ENCODE results near the gene RNF227. TPM values are rescaled to one million over a fixed set of nuclear protein-coding genes. Genes with fewer than 3 reads are reported as not detected.

The RNF227 gene
- total RNA-seq, 2 experiments from 2014 or later = 3.6 to 3.7 TPM

GRCh38 chr17:7903154-7904103, 12.7 kb downstream of the RNF227 start:
- DNase-seq = no peak
- no peak overlapping the region for H3K4me3 Mint-ChIP-seq
- H3K27me3 Mint-ChIP-seq = no peaks in the 10 kb centered on the region
- no peaks in the 10 kb centered on the region for H3K9me3 Mint-ChIP-seq
- ChIA-PET CTCF (interaction anchor here (1.5 to 1.7 kb wide), 2 partner anchors 10 to 86 kb away, joined by 3 to 6 read pairs; no protein-coding TSS in a partner anchor), POLR2A (no interaction called here)
- peaks cover 91% of the 10 kb centered on the region for H3K36me3 Mint-ChIP-seq (ENCODE audit: low read depth)
- no peaks in the 10 kb centered on the region for H3K4me1 Mint-ChIP-seq
- H3K27ac Mint-ChIP-seq = no peak overlapping the region

GRCh38 chr17:7897773-7898172, 18.3 kb downstream of the RNF227 start:
- Mint-ChIP-seq H3K4me3 (no peak overlapping the region), H3K9me3 (no peaks in the 10 kb centered on the region), H3K27me3 (no peaks in the 10 kb centered on the region), H3K36me3 (ENCODE audit: low read depth) (peaks cover 88% of the 10 kb centered on the region), H3K4me1 (peaks cover 5% of the 10 kb centered on the region), H3K27ac (no peak overlapping the region)
- POLR2A ChIA-PET = interaction anchor here (1.1 to 1.2 kb wide), 2 partner anchors 9 to 12 kb away, joined by 3 read pairs; partner anchors contain the start of gene CHD3
- CTCF ChIA-PET = interaction anchor here (0.6 to 2.5 kb wide), 6 partner anchors 23 to 143 kb away, joined by 3 to 13 read pairs (median 4); partner anchors contain the start of gene NAA38
- DNase-seq = no peak

GRCh38 chr17:7897090-7897489, 19.0 kb downstream of the RNF227 start:
- H3K27me3 Mint-ChIP-seq = no peaks in the 10 kb centered on the region

GRCh38 chr17:7894866-7895265, 21.2 kb downstream of the RNF227 start:
- Mint-ChIP-seq H3K9me3 (no peaks in the 10 kb centered on the region), H3K27me3 (no peaks in the 10 kb centered on the region), H3K27ac (peak overlapping the region; percentile 32), H3K36me3 (ENCODE audit: low read depth) (peaks cover 83% of the 10 kb centered on the region), H3K4me1 (peaks cover 5% of the 10 kb centered on the region), H3K4me3 (no peak overlapping the region)
- ChIA-PET CTCF (interaction anchor here (1.2 kb wide), 1 partner anchor 96 kb away, joined by 3 read pairs; no protein-coding TSS in a partner anchor), POLR2A (no interaction called here)
- DNase-seq = no peak

More at GRCh38 chr17:7897090-7897489, 19.0 kb downstream of the RNF227 start:
- peaks cover 84% of the 10 kb centered on the region for H3K36me3 Mint-ChIP-seq (ENCODE audit: low read depth)
- POLR2A ChIA-PET = no interaction called here
- peaks cover 5% of the 10 kb centered on the region for H3K4me1 Mint-ChIP-seq
- CTCF ChIA-PET = interaction anchor here (1.1 to 2.5 kb wide), 4 partner anchors 34 to 144 kb away, joined by 3 to 13 read pairs (median 6); partner anchors contain the start of gene NAA38
- no peaks in the 10 kb centered on the region for H3K9me3 Mint-ChIP-seq
- H3K27ac Mint-ChIP-seq = no peak overlapping the region
- H3K4me3 Mint-ChIP-seq = no peak overlapping the region
- no peak for DNase-seq

- H3K27me3 Mint-ChIP-seq = no peaks in the 10 kb centered on the region
- CTCF ChIA-PET = no interaction called here
Measured at GRCh38 chr17:7894226-7894625, 21.9 kb downstream of the RNF227 start.

GRCh38 chr17:7893187-7893880, 22.8 kb downstream of the RNF227 start:
- POLR2A ChIA-PET = no interaction called here
- H3K4me3 Mint-ChIP-seq = no peak overlapping the region
- no peaks in the 10 kb centered on the region for H3K27me3 Mint-ChIP-seq
- H3K36me3 Mint-ChIP-seq (ENCODE audit: low read depth) = peaks cover 74% of the 10 kb centered on the region
- no peak overlapping the region for H3K27ac Mint-ChIP-seq
- H3K4me1 Mint-ChIP-seq = peaks cover 5% of the 10 kb centered on the region
- no peak for DNase-seq
- H3K9me3 Mint-ChIP-seq = no peaks in the 10 kb centered on the region
- CTCF ChIA-PET = no interaction called here

More at GRCh38 chr17:7894226-7894625, 21.9 kb downstream of the RNF227 start:
- Mint-ChIP-seq H3K36me3 (ENCODE audit: low read depth) (peaks cover 82% of the 10 kb centered on the region), H3K4me3 (no peak overlapping the region), H3K9me3 (no peaks in the 10 kb centered on the region), H3K4me1 (peaks cover 5% of the 10 kb centered on the region), H3K27ac (no peak overlapping the region)
- POLR2A ChIA-PET = no interaction called here
- no peak for DNase-seq

- POLR2A ChIA-PET = interaction anchor here (0.9 to 1.5 kb wide), 2 partner anchors 26 to 32 kb away, joined by 3 read pairs; partner anchors contain the start of genes NAA38 and RNF227
- Mint-ChIP-seq H3K36me3 (ENCODE audit: low read depth) (peaks cover 41% of the 10 kb centered on the region), H3K4me3 (no peak overlapping the region), H3K27me3 (no peaks in the 10 kb centered on the region), H3K4me1 (peaks cover 2% of the 10 kb centered on the region), H3K9me3 (no peaks in the 10 kb centered on the region), H3K27ac (no peak overlapping the region)
- peak; percentile 33 for DNase-seq
- CTCF ChIA-PET = no interaction called here
Measured at GRCh38 chr17:7889166-7889955, 26.7 kb downstream of the RNF227 start.

GRCh38 chr17:7888184-7888920, 27.7 kb downstream of the RNF227 start, which contains the start of gene CHD3:
CHD3 (plus strand) TSS chr17:7888789; CDS start chr17:7889001, 212 bp downstream.
- H3K36me3 Mint-ChIP-seq (ENCODE audit: low read depth) = peaks cover 30% of the 10 kb centered on the region
- H3K9me3 Mint-ChIP-seq = no peaks in the 10 kb centered on the region
- ChIA-PET POLR2A (interaction anchor here (0.6 to 1.5 kb wide), 4 partner anchors 10 to 45 kb away, joined by 3 read pairs; partner anchors contain the start of genes NAA38 and RNF227), CTCF (no interaction called here)
- no peak within 1 kb of the TSS for H3K4me3 Mint-ChIP-seq
- peak; percentile 52 for DNase-seq
- H3K27ac Mint-ChIP-seq = no peak within 1 kb of the TSS
- H3K4me1 Mint-ChIP-seq = peaks cover 3% of the 10 kb centered on the region
- H3K27me3 Mint-ChIP-seq = no peaks in the 10 kb centered on the region

- ChIA-PET CTCF (no interaction called here), POLR2A (interaction anchor here (1.0 to 1.5 kb wide), 2 partner anchors 31 to 44 kb away, joined by 3 read pairs; partner anchors contain the start of gene NAA38)
- Mint-ChIP-seq H3K36me3 (ENCODE audit: low read depth) (peaks cover 27% of the 10 kb centered on the region), H3K9me3 (no peaks in the 10 kb centered on the region), H3K4me3 (no peak overlapping the region), H3K27ac (no peak overlapping the region), H3K4me1 (peaks cover 3% of the 10 kb centered on the region), H3K27me3 (no peaks in the 10 kb centered on the region)
- peak; percentile 91 for DNase-seq
Measured at GRCh38 chr17:7887482-7888183, 28.5 kb downstream of the RNF227 start.

- Mint-ChIP-seq H3K9me3 (no peaks in the 10 kb centered on the region), H3K4me3 (no peak overlapping the region), H3K27me3 (no peaks in the 10 kb centered on the region), H3K36me3 (ENCODE audit: low read depth) (peaks cover 25% of the 10 kb centered on the region), H3K4me1 (peaks cover 3% of the 10 kb centered on the region), H3K27ac (no peak overlapping the region)
- no peak for DNase-seq
- ChIA-PET CTCF (no interaction called here), POLR2A (interaction anchor here (1.4 to 1.7 kb wide), 2 partner anchors 44 kb away, joined by 5 to 10 read pairs; partner anchors contain the start of genes CNTROB and TRAPPC1)
Measured at GRCh38 chr17:7887038-7887481, 29.0 kb downstream of the RNF227 start.
